Measurements from ENCODE around the gene CNOT6. TPM values are rescaled to one million over a fixed set of nuclear protein-coding genes. Genes with fewer than 3 reads are reported as not detected.
"Not testable (repeated sequence)": the region's sequence is repeated elsewhere in the genome, so short reads cannot be mapped to it uniquely, and the experiment has no call there.

The CNOT6 gene
- total and polyA plus RNA-seq, 10 of the 15 experiments (the other 5 are each of a cell fraction or from before 2014, with no cell fraction given) = 3.8 to 22.1 (median 12.1) TPM

GRCh38 chr5:180526269-180526668 lies 32.1 kb downstream of the CNOT6 start:
- in situ Hi-C loops (cut with MboI) (no loop called here), intact Hi-C loops (cut with micrococcal nuclease; ENCODE audit: unreplicated experiment) (no loop called here)
- WGBS (ENCODE audit: insufficient coverage, insufficient replicate concordance, low lambda C conversion rate, missing lambda C conversion rate) = 91% methylated on average over 4 of the region's 4 CpGs
- Histone ChIP-seq H3K27ac (ENCODE audit: control insufficient read depth, insufficient read depth) (no peak overlapping the region), H3K79me2 (ENCODE audit: control insufficient read depth, insufficient read depth, low read length) (peaks cover 59% of the 10 kb centered on the region), H2AFZ (ENCODE audit: control insufficient read depth, low read depth, low read length) (no peak overlapping the region), H3K9ac (ENCODE audit: control insufficient read depth, insufficient read depth, low read length) (no peak overlapping the region), H3K36me3 (ENCODE audit: control insufficient read depth in 2 of 2, insufficient read depth in 2 of 2, low read length in 1 of 2) (no peaks in the 10 kb centered on the region; a peak in 1 of 4 replicates), H4K20me1 (ENCODE audit: control insufficient read depth, insufficient read depth) (0 out of 2 replicates have a peak, but pooled peaks cover 3% of the 10 kb centered on the region), H3K4me1 (ENCODE audit: control insufficient read depth, insufficient read depth, low read length) (peaks cover 20% of the 10 kb centered on the region), H3K9me3 (replicated peaks; ENCODE audit: control insufficient read depth, insufficient read depth, low read length) (peaks cover 1% of the 10 kb centered on the region; the same call in 2 of the 3 replicates), H3K4me2 (ENCODE audit: control insufficient read depth, insufficient read depth) (no peak overlapping the region), H3K27me3 (replicated peaks in 1 of 2; ENCODE audit: control insufficient read depth in 2 of 2, insufficient read depth in 2 of 2, low read length in 1 of 2) (no peaks in the 10 kb centered on the region), H3K4me3 (no peak overlapping the region)
- DNase-seq (ENCODE audit: low read depth, low spot score) (no peak), FAIRE-seq (no peak), ATAC-seq (no peak)
- TF ChIP-seq NR2F1 (conservative IDR thresholded peaks at IDR 0.05) (no peak), SIN3A (IDR thresholded peaks at IDR 0.05; ENCODE audit: low read depth, low read length) (no peak), FOXM1 (IDR thresholded peaks at IDR 0.05; ENCODE audit: low read depth, low read length) (no peak), EZH2 (IDR thresholded peaks at IDR 0.05; ENCODE audit: borderline replicate concordance, control insufficient read depth, low read depth, low read length) (no peak)
- CTCF ChIA-PET = interaction anchor here (1.2 kb wide), 2 partner anchors 42 to 59 kb away, joined by 3 to 4 read pairs; no protein-coding TSS in a partner anchor
- BruUV-seq (replicated peaks) = no TSS peak
- SMC1A ChIA-PET (ENCODE audit: uncharacterized antibody, unreplicated experiment) = no interaction called here
- POLR2A ChIA-PET = no interaction called here
- RAD21 ChIA-PET (ENCODE audit: unreplicated experiment) = no interaction called here

GRCh38 chr5:180527659-180528058 lies 33.5 kb downstream of the CNOT6 start:
- in situ Hi-C loops (cut with MboI) = no loop called here
- Histone ChIP-seq H3K4me1 (ENCODE audit: control insufficient read depth, insufficient read depth, low read length) (peaks cover 14% of the 10 kb centered on the region), H3K27ac (ENCODE audit: control insufficient read depth, insufficient read depth) (no peak overlapping the region), H3K9ac (ENCODE audit: control insufficient read depth, insufficient read depth, low read length) (no peak overlapping the region), H3K79me2 (ENCODE audit: control insufficient read depth, insufficient read depth, low read length) (peaks cover 46% of the 10 kb centered on the region), H3K4me3 (no peak overlapping the region), H3K4me2 (ENCODE audit: control insufficient read depth, insufficient read depth) (no peak overlapping the region), H3K9me3 (replicated peaks; ENCODE audit: control insufficient read depth, insufficient read depth, low read length) (no peaks in the 10 kb centered on the region), H4K20me1 (ENCODE audit: control insufficient read depth, insufficient read depth) (0 out of 2 replicates have a peak, but pooled peaks cover 3% of the 10 kb centered on the region), H3K27me3 (replicated peaks in 1 of 2; ENCODE audit: control insufficient read depth in 2 of 2, insufficient read depth in 2 of 2, low read length in 1 of 2) (no peaks in the 10 kb centered on the region), H3K36me3 (ENCODE audit: control insufficient read depth in 2 of 2, insufficient read depth in 2 of 2, low read length in 1 of 2) (peaks cover 0 to 4% of the 10 kb centered on the region in 2 experiments; a peak in 2 of 4 replicates), H2AFZ (ENCODE audit: control insufficient read depth, low read depth, low read length) (no peak overlapping the region)
- RAD21 ChIA-PET (ENCODE audit: unreplicated experiment) = no interaction called here
- POLR2A ChIA-PET = interaction anchor here (0.7 kb wide), 1 partner anchor 50 kb away, joined by 3 read pairs; no protein-coding TSS in a partner anchor
- intact Hi-C loops (cut with micrococcal nuclease; ENCODE audit: unreplicated experiment) = no loop called here
- ATAC-seq = no peak
- FAIRE-seq = no peak
- CTCF ChIA-PET = no interaction called here
- no TSS peak for BruUV-seq (replicated peaks)
- SMC1A ChIA-PET (ENCODE audit: uncharacterized antibody, unreplicated experiment) = no interaction called here
- WGBS (ENCODE audit: insufficient coverage, insufficient replicate concordance, low lambda C conversion rate, missing lambda C conversion rate) = 97% methylated on average over 15 of the region's 15 CpGs
- DNase-seq (ENCODE audit: low read depth, low spot score) = no peak
- TF ChIP-seq MAX (IDR thresholded peaks at IDR 0.05; ENCODE audit: low read depth, low read length) (no peak), BCL3 (IDR thresholded peaks at IDR 0.05; ENCODE audit: borderline replicate concordance, insufficient read depth, low read depth, low read length, poor library complexity, severe bottlenecking) (peak; percentile 81)

- H3K4me3 ChIP-seq; H4K20me1 ChIP-seq (ENCODE audit: control insufficient read depth, insufficient read depth); ATAC-seq; H3K27ac ChIP-seq (ENCODE audit: control insufficient read depth, insufficient read depth); BruUV-seq (replicated peaks); H3K9ac ChIP-seq (ENCODE audit: control insufficient read depth, insufficient read depth, low read length); in situ Hi-C loops (cut with MboI); H3K4me2 ChIP-seq (ENCODE audit: control insufficient read depth, insufficient read depth); H3K4me1 ChIP-seq (ENCODE audit: control insufficient read depth, insufficient read depth, low read length); H2AFZ ChIP-seq (ENCODE audit: control insufficient read depth, low read depth, low read length); CTCF ChIA-PET; intact Hi-C loops (cut with micrococcal nuclease; ENCODE audit: unreplicated experiment); FAIRE-seq; RAD21 ChIA-PET (ENCODE audit: unreplicated experiment); H3K9me3 ChIP-seq (replicated peaks; ENCODE audit: control insufficient read depth, insufficient read depth, low read length); SMC1A ChIA-PET (ENCODE audit: uncharacterized antibody, unreplicated experiment); DNase-seq (ENCODE audit: low read depth, low spot score); POLR2A ChIA-PET; H3K27me3 ChIP-seq (replicated peaks in 1 of 2; ENCODE audit: control insufficient read depth in 2 of 2, insufficient read depth in 2 of 2, low read length in 1 of 2): not testable (repeated sequence)
- Histone ChIP-seq H3K36me3 (ENCODE audit: control insufficient read depth in 2 of 2, insufficient read depth in 2 of 2, low read length in 1 of 2) (peaks cover 0 to 12% of the 10 kb centered on the region in 2 experiments; a peak in 2 of 4 replicates), H3K79me2 (ENCODE audit: control insufficient read depth, insufficient read depth, low read length) (peaks cover 15% of the 10 kb centered on the region)
- WGBS (ENCODE audit: insufficient coverage, insufficient replicate concordance, low lambda C conversion rate, missing lambda C conversion rate) = 94% methylated on average over 31 of the region's 43 CpGs
These were observed 36.9 kb downstream of the CNOT6 start for GRCh38 chr5:180531036-180531585.

Data from GM12878 (cell line).